ENCODE results near the gene CEP76.
"Not testable (repeated sequence)": the region's sequence is repeated elsewhere in the genome, so short reads cannot be mapped to it uniquely, and the experiment has no call there.

CEP76 gene

GRCh38 chr18:12703096-12703567, 609 bp upstream of the CEP76 start:
- DNase-seq: no peak

GRCh38 chr18:12701161-12701560, 1.4 kb downstream of the CEP76 start:
- DNase-seq: no peak

- no peak for DNase-seq
Measured at GRCh38 chr18:12699747-12700146, 2.8 kb downstream of the CEP76 start.

- no peak for DNase-seq
Measured at GRCh38 chr18:12694032-12694431, 8.5 kb downstream of the CEP76 start.

GRCh38 chr18:12692206-12692605, 10.3 kb downstream of the CEP76 start:
- DNase-seq: no peak

GRCh38 chr18:12689256-12689850, 13.2 kb downstream of the CEP76 start:
- peak in 2 of 4 experiments; percentile 47 to 61 for DNase-seq

GRCh38 chr18:12686100-12686499, 16.4 kb downstream of the CEP76 start:
- peak in 1 of 4 experiments; percentile 28 for DNase-seq

GRCh38 chr18:12679183-12679786, 23.2 kb downstream of the CEP76 start:
- peak; percentile 47 to 76 (median 69) for DNase-seq

- no peak for DNase-seq
Measured at GRCh38 chr18:12668041-12668440, 34.5 kb downstream of the CEP76 start.

- DNase-seq: peak; percentile 69 to 80 (median 72)
Measured at GRCh38 chr18:12659904-12660605, 42.5 kb downstream of the CEP76 start.

GRCh38 chr18:12658426-12659138, 43.9 kb downstream of the CEP76 start:
- DNase-seq: peak; percentile 46 to 75 (median 62)

- DNase-seq: peak; percentile 73 to 93 (median 84)
Measured at GRCh38 chr18:12657684-12658425, 44.7 kb downstream of the CEP76 start, which contains the start of gene SPIRE1. SPIRE1 (minus strand) TSS chr18:12658107; CDS start chr18:12657866, 241 bp downstream.

- peak; percentile 39 to 82 (median 64) for DNase-seq
Measured at GRCh38 chr18:12656938-12657683, 45.4 kb downstream of the CEP76 start.

- peak in 1 of 4 experiments; percentile 8 for DNase-seq
Measured at GRCh38 chr18:12656605-12656937, 46.0 kb downstream of the CEP76 start.

- no peak for DNase-seq
Measured at GRCh38 chr18:12654971-12655370, 47.6 kb downstream of the CEP76 start.

GRCh38 chr18:12652861-12653401, 49.6 kb downstream of the CEP76 start:
- peak; percentile 25 to 51 (median 48) for DNase-seq

- no peak for DNase-seq
Measured at GRCh38 chr18:12651651-12652050, 50.9 kb downstream of the CEP76 start.

- no peak for DNase-seq
Measured at GRCh38 chr18:12647773-12648172, 54.8 kb downstream of the CEP76 start.

GRCh38 chr18:12645751-12646203, 56.7 kb downstream of the CEP76 start:
- peak in 3 of 4 experiments; percentile 26 to 53 (median 51) for DNase-seq

GRCh38 chr18:12645254-12645653, 57.3 kb downstream of the CEP76 start:
- DNase-seq: peak; percentile 20 to 67 (median 66)

GRCh38 chr18:12643756-12644155, 58.8 kb downstream of the CEP76 start:
- DNase-seq: not testable (repeated sequence)

Data from suppressor macrophage (primary cell).